Lung (tissue), 12 donors: ENCODE data around the gene CDC42EP4. TPM values are rescaled to one million over a fixed set of nuclear protein-coding genes. Genes with fewer than 3 reads are reported as not detected.

Experiments
- ATAC-seq: fragments of 200-7000 bp; cut with Tn5 transposase; one replicate; pipeline ENCODE4 v1.9.1; 2020; ENCODE audit warnings: moderate number of reproducible peaks; ENCODE audit not compliant: insufficient read depth, low FRiP score
- DNase-seq, 3 donors: peaks; one replicate each; pipeline ENCODE4 v3.0.0-alpha.2; 2013 to 2017
- H3K27ac ChIP-seq, 2 donors: one replicate each; pipeline ENCODE4 v1.5.1; 2013; ENCODE audit warnings: mild to moderate bottlenecking in 2 of 2, moderate library complexity in 2 of 2, control low read depth in 1 of 2, inconsistent platforms in 1 of 2, low read depth in 1 of 2, low read length in 1 of 2
- H3K27me3 ChIP-seq, 3 donors: one replicate each; pipeline ENCODE4 v1.5.1; 2013; ENCODE audit warnings: low read length in 2 of 3; ENCODE audit not compliant: control insufficient read depth in 3 of 3, insufficient read depth in 3 of 3
- H3K36me3 ChIP-seq, 4 donors: one replicate each; pipeline ENCODE4 v1.5.1; 2013; ENCODE audit warnings: low read length in 4 of 4, mild to moderate bottlenecking in 1 of 4, moderate library complexity in 1 of 4; ENCODE audit not compliant: control insufficient read depth in 4 of 4, insufficient read depth in 4 of 4
- H3K4me1 ChIP-seq, 5 donors: one replicate each; pipeline ENCODE4 v1.5.1; 2013; ENCODE audit warnings: low read length in 5 of 5, mild to moderate bottlenecking in 2 of 5, moderate library complexity in 1 of 5; ENCODE audit not compliant: control insufficient read depth in 5 of 5, insufficient read depth in 5 of 5
- H3K4me3 ChIP-seq: one replicate; pipeline ENCODE4 v1.5.1; 2013; ENCODE audit warnings: mild to moderate bottlenecking, control low read depth, moderate library complexity
- H3K9ac ChIP-seq, 2 donors: one replicate each; pipeline ENCODE4 v1.5.1; 2013; ENCODE audit warnings: low read length in 2 of 2, control low read depth in 1 of 2; ENCODE audit not compliant: insufficient read depth in 1 of 2
- H3K9me3 ChIP-seq, 4 donors: one replicate each; pipeline ENCODE4 v1.5.1; 2013; ENCODE audit warnings: low read length in 3 of 4, mild to moderate bottlenecking in 1 of 4, moderate library complexity in 1 of 4; ENCODE audit not compliant: control insufficient read depth in 4 of 4, insufficient read depth in 3 of 4
- CTCF ChIP-seq: IDR thresholded peaks from 2 replicates; pipeline ENCODE4 v1.5.1; 2012; ENCODE audit warnings: mild to moderate bottlenecking; ENCODE audit errors: control extremely low read depth, extremely low read depth
- WGBS, 2 donors: extraction: QIAGEN DNeasy Blood & Tissue Kit; methylation state at CpG; one replicate each; pipeline ENCODE4 v1.1.7; 2013; 5-methylcytosine and 5-hydroxymethylcytosine counted together
- polyA plus RNA-seq, 2 donors: library from polyadenylated mRNA; stranded (reverse); fragments of 200-250 nt; gene quantifications; one replicate each; pipeline ENCODE4 v1.2.1, GENCODE V29; 2013
- total RNA-seq, 2 donors: library from RNA; depleted of rRNA in 1 of 2; stranded (reverse); fragments of >200 nt in 1 of 2; gene quantifications; one replicate each; pipeline ENCODE4 v1.2.1, GENCODE V29; 2014 to 2021
- donor health status: control.
- donor health status: control.
- donor health status: Bipolar disorder and iron deficiency.
- donor health status: healthy.
- donor health status: DM: yes; HTN: yes; CAD: no.

CDC42EP4 gene
- total and polyA plus RNA-seq, 4 donors, result 18.6 to 56.2 (median 52.1) TPM

GRCh38 chr17:73234736-73235135, 77.1 kb downstream of the CDC42EP4 start:
- H3K27ac ChIP-seq, result no peak overlapping the region
- DNase-seq, result no peak
- H3K9ac ChIP-seq, result no peak overlapping the region
- H3K4me1 ChIP-seq, result peaks cover 6 to 22% (median 8%) of the 10 kb centered on the region in 5 donors
- H3K9me3 ChIP-seq, result no peaks in the 10 kb centered on the region
- no peak for TF ChIP-seq CTCF
- 88 to 93% methylated on average over 10 of the region's 10 CpGs for WGBS, 2 donors
- no peak for ATAC-seq
- no peaks in the 10 kb centered on the region for H3K27me3 ChIP-seq
- H3K4me3 ChIP-seq, result no peak overlapping the region
- H3K36me3 ChIP-seq, result peaks cover 4 to 15% (median 9%) of the 10 kb centered on the region in 4 donors

Other genes with a start within 250 kb of the CDC42EP4 start
- gene SLC39A11, start 219.3 kb downstream of the CDC42EP4 start, total RNA-seq, result 10 to 100 TPM; 30.2 to 49.3 TPM
- gene SLC39A11, start 219.3 kb downstream of the CDC42EP4 start, polyA plus RNA-seq, result 10 to 100 TPM in 1 of 2 donors, 1 to 10 TPM in 1; 9.3 to 19.3 TPM
- under 1 TPM; 0.06 to 0.46 TPM for gene SSTR2, start 147.0 kb downstream of the CDC42EP4 start, total RNA-seq
- gene SSTR2, start 147.0 kb downstream of the CDC42EP4 start, polyA plus RNA-seq, result under 1 TPM; 0.15 to 0.16 TPM
- gene COG1, start 118.9 kb downstream of the CDC42EP4 start, total RNA-seq, result 10 to 100 TPM; 21.7 to 41.2 TPM
- gene COG1, start 118.9 kb downstream of the CDC42EP4 start, polyA plus RNA-seq, result 10 to 100 TPM; 13.3 to 20.5 TPM
- gene CPSF4L, start 50.1 kb downstream of the CDC42EP4 start, total RNA-seq, result not detected
- not detected for gene CPSF4L, start 50.1 kb downstream of the CDC42EP4 start, polyA plus RNA-seq